CD1c-positive myeloid dendritic cell (primary cell): Measurements from ENCODE around the gene PDE1C.
A peak's percentile ranks its signal among the peaks of the same experiment; 100 is the strongest.
"Not testable (repeated sequence)": the region's sequence is repeated elsewhere in the genome, so short reads cannot be mapped to it uniquely, and the experiment has no call there.

ENCODE experiments used
- DNase-seq: peaks from one replicate; pipeline ENCODE4 v3.0.0-alpha.2; 2016; ENCODE audit errors: extremely low spot score

The PDE1C gene

GRCh38 chr7:31850066-31850465 is 220.1 kb downstream of the PDE1C start:
- no peak for DNase-seq

DNA sequence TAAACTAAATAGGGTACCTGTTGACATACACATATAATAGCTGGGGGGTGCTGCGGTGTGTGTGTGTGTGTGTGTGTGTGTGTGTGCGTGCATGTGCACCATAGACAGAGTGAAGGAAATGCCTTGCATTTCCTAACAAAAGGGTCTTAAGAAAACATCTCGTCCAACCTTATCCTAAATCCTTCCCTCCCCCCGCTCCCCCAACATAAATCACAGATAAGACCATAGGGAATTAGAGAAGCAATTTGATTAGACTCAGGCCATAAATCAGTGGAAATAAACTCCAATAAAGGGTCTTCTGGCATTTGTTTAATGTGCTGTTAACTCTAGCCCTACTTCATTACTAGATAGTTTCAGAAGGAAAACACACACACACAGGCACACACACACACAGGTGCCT is 234.7 kb downstream of the PDE1C start:
- no peak for DNase-seq

GRCh38 chr7:31833625-31834024 is 236.6 kb downstream of the PDE1C start:
- not testable (repeated sequence) for DNase-seq

- no peak for DNase-seq
Observed at GRCh38 chr7:31828520-31828919, 241.7 kb downstream of the PDE1C start.

GRCh38 chr7:31825576-31825975 is 244.6 kb downstream of the PDE1C start:
- no peak for DNase-seq

- DNase-seq = no peak
Observed at GRCh38 chr7:31819031-31819430, 251.2 kb downstream of the PDE1C start.

GRCh38 chr7:31816810-31817209 is 253.4 kb downstream of the PDE1C start:
- DNase-seq = no peak

DNA sequence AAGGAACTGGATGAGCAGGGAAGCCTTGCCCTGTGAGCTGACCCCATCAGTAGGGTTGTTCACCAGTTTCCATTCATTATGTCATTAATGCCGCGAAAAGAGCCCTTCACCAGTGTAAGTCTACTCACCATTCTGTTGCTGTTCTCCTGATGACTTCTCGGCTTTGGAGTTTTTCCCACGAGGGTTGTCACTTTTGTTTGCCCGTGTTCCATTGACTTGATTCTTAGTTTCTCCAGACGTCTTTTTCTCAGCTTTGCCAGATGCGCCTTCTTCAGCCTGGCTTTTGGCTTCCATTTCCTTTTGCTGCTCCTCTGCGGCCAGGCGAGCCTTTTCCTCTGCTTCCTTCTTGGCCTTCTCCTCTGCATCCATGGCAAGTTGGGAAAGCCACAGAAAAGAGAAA is 254.4 kb downstream of the PDE1C start:
- DNase-seq = no peak

DNA sequence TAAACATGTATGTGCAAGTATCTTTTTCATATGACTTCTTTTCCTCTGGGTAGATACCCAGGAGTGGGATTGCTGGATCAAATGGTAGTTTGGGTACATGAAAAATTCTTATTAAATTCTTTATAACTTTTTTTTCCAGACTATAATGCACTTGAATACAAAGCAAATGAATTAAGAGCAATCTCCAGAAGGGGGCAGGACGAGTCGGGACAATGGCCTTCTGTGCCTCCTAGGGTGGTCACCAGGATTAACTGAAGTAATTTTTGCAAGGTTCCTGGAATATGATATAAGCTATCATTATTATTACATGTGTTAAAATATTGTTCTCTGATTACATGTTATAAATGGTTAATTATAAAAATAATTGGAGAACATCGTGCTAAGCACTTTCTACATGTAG is 256.0 kb downstream of the PDE1C start:
- DNase-seq = no peak

- DNase-seq = peak; percentile 92
Observed at GRCh38 chr7:31811650-31812461, 258.4 kb downstream of the PDE1C start.

DNA sequence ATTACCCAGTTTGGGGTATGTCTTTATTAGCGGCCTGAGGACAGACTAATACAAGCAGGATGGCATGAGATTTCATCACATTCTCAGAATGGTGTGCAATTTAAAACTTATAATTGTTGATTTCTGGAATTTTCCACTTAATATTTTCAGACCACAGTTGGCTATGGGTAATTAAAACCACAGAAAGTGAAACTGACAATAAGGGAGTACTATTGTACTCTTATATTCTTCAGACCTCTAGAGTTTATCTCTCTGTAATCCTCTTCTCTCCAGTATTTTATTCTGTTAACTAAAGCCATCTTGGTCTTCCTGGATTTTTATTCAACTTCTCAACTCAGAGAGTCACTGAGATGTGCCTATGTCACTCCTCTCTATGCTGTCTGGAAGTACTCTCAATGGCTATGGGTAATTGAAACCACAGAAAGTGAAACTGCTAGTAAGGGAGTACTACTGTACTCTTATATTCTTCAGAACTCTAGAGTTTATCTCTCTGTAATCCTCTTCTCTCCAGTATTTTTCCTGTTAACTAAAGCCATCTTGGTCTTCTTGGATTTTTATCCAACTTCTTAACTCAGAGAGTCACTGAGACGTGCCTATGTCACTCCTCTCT is 264.9 kb downstream of the PDE1C start:
- DNase-seq = no peak

DNA sequence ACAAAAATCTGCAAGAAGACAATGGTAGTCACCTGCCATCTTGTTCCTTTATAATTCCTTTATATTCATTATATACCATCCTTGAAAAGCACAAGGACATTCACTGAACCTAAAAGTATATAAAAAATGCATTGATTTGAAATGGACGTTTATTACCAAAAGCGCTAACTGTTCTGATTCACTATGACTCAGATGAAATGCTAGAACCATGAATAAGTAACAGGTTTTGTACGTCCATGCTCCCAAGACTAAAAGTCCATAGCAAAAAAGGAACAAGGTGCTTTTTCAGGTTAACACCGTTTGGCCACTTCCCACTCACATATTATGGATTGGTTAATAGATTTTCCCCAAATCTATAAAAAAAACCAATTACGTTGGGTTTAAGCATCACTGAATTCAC is 273.8 kb downstream of the PDE1C start:
- no peak for DNase-seq

GRCh38 chr7:31794851-31795344 is 275.3 kb downstream of the PDE1C start:
- no peak for DNase-seq

- DNase-seq = no peak
Observed at GRCh38 chr7:31791881-31792280, 278.3 kb downstream of the PDE1C start.

GRCh38 chr7:31788883-31789680 is 281.1 kb downstream of the PDE1C start:
- DNase-seq = no peak

GRCh38 chr7:31788445-31788844 is 281.8 kb downstream of the PDE1C start:
- no peak for DNase-seq

- DNase-seq = no peak
Observed at GRCh38 chr7:31786326-31786725, 283.9 kb downstream of the PDE1C start.

DNA sequence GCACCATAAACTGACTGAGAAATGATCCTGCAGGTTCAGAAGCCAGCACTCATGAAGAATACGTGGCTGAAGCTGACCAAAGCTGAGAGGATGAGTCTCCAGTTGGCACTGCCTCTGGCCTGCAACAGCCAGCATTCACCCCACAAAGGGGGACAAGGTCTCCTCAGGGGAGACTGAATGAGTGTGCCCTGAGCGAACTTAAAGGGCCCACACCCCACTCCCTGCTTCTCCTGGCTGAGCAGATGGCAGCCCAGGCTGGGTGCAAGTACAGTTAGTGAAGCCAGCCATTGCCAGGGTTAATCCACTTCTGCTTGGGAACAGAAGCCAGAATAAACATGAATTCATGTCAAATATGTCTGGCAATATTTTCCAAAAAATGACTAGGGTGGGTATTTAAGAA is 285.1 kb downstream of the PDE1C start:
- DNase-seq = no peak

DNA sequence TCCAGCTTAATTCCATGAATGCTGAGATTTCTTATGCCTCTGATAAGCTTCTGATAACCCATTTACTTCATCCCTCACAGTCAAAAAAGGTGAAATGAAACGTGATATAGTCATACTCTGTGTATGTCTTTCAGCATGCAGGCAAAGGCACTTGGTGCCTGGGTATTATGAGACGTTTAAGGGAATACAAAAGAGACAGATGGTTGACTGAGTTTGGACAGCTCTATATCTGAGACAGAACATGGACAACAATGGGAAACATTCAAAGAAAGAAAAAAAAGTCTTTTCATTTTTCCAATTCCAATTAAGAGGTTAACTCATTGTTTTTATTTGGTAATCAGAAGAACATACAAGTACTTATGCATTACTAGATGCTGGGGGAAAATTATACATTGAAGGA is 287.0 kb downstream of the PDE1C start:
- DNase-seq = no peak

GRCh38 chr7:31782411-31782991 is 287.7 kb downstream of the PDE1C start:
- DNase-seq = peak; percentile 62

DNA sequence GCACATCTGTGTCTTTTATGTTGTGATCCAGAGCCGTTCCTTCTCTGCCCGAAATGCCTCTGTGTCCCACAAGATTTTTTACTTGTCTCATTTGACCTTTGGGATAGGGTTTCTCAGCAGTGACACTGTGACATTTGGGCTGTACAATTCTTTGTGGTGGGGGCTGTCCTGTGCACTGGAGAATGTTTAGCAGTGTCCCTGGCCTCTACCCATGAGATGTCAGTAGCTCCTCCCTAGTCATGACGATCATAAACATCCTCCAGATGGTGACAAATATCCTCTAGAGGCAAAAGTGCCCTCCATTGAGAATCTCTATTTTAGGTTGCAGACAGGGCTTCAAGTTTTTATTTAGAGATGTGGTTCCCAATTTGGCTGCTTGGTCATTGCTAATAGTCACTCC is 291.9 kb downstream of the PDE1C start:
- DNase-seq = no peak

DNA sequence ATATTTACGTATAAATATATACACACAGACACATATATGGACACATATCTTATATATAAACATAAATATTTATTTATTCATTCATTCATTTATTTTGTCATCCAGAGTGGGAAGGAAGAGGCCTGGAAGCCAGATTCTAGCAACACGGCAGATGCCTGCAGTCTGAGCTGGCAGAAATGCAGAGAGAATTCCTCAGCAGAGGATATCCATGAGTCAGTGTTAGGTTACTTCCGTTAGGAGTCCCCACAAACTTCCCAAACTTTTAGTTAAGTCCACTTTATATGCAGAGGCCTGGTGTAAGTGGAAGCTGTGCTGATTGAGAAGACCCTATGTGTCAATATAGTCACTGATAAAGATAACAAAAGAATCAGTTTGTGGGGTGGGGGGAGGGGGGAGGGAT is 293.6 kb downstream of the PDE1C start:
- no peak for DNase-seq
